Occipital lobe (tissue), 3 donors: Measurements from ENCODE around the gene RAB5A. TPM values are rescaled to one million over a fixed set of nuclear protein-coding genes. Genes with fewer than 3 reads are reported as not detected.
"Not testable (repeated sequence)": the region's sequence is repeated elsewhere in the genome, so short reads cannot be mapped to it uniquely, and the experiment has no call there.

Experiments used
- DNase-seq: peaks from one replicate; lab custom pipeline; 2025; lab: John Stamatoyannopoulos, UW
- small RNA-seq: library from RNA; depleted of rRNA; stranded (forward); fragments of <200 nt; gene quantifications from one replicate; pipeline ENCODE3, GENCODE V24; 2014
- total RNA-seq: library from RNA; depleted of rRNA; stranded (reverse); fragments of >200 nt; gene quantifications from one replicate; pipeline ENCODE4 v1.2.3, GENCODE V29; 2014

RAB5A gene
- total RNA-seq, 1 donor from 2014 or later = 62.9 TPM

DNA sequence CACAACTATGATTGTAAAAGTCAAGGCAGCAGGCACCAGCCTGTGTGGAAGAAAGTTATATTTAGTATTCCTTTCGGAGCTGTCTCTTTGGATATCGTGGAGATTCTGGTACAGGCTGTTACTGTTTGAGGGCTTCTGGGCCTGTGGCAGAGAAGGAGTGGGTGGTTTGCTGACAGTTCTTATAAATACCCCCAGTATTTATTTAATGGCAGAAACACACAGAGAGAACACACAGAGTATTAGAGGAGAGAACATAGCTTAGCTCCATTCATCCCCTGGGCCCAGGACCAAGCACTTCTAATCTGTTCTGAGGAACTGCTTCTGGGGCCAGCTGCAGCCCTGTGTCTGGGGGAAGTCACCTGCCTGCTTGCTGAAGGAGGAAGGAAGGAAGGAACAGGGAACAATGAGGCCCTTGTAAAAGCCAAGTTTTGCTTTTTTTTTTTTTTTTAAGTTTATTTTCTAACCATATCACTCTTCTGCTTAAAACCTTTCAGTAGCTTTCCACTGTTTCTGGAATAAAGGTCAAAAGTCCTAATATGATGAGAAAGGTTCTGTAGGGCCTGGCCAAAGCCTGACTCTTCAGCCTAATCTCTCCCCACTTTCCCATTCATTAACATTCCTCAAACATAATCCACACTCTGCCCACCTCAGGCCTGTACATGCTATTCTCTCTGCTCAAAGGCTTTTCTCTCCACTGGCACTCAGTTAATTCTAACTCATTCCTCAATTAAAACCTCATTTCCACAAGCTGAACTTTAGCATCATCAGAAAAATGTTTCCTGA is 76.9 kb downstream of the RAB5A start:
- peak; percentile 21 for DNase-seq

DNA sequence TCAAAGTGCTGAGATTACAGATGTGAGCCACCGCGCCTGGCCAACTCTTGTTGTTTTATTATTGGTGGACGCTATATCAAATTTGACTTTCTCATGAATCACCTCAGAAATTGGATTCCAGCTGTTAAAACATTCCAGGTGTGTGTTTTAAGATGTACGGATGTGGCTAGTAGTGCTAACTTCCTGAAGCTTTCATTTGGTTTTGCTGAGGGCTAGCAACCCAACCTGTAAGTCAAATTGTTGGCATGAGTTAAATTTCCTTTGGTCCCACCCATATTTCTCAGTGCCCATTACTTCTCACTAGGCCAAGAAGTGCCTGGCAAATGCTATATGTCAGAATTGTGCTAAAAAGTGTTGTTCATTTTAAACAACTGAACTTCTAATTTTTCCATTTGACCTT is 80.2 kb downstream of the RAB5A start:
- DNase-seq = no peak

DNA sequence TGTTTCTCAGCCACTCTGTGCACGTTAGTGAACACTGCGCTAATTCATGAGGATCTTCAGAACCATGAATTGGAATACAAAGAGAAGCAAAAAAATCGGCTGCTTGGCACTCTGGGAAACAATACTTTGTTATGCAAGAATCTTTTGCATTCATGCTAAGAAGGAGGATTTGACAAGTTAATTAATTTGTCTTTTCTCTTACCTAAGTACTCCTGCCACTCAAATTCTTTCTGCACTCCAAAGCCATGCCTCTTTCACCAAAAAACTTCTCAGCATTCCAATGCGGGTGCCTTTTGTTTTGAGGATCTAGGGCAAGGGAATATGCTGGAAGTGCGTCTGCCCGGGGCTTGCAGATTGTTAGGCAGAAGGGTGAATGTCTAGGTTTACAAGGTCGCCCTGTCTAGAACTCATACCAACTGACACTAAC is 82.0 kb downstream of the RAB5A start:
- DNase-seq = no peak

GRCh38 chr3:20031939-20032338 is 85.0 kb downstream of the RAB5A start:
- DNase-seq = not testable (repeated sequence)

Small RNA genes within 50 kb of the gene (small RNA-seq; reads per million reads assigned to genes)
- gene RNU4-85P (not detected), gene RPL39P18 (not detected)

Other genes starting within 250 kb of the RAB5A start
- gene EFHB, start 12.9 kb upstream of the RAB5A start, total RNA-seq = not detected
- not detected for gene PP2D1, start 65.2 kb downstream of the RAB5A start, total RNA-seq
- gene KAT2B, start 93.3 kb downstream of the RAB5A start, total RNA-seq = 14.2 TPM
- gene SGO1, start 239.1 kb downstream of the RAB5A start, total RNA-seq = 1.7 TPM